ENCODE results near the gene CACUL1.

- TF ChIP-seq TAF1 (CRISPR knock-in tag; IDR thresholded peaks at IDR 0.05), result no peak
- no peak for TF ChIP-seq AFF4 (CRISPR knock-in tag; IDR thresholded peaks at IDR 0.05)
- TF ChIP-seq SP1 (IDR thresholded peaks at IDR 0.05), result no peak
- TF ChIP-seq SP1 (CRISPR knock-in tag; IDR thresholded peaks at IDR 0.05), result no peak
- no peak for TF ChIP-seq MTF2 (CRISPR knock-in tag; IDR thresholded peaks at IDR 0.05; ENCODE audit: borderline replicate concordance)
- TF ChIP-seq TRIM24 (CRISPR knock-in tag; IDR thresholded peaks at IDR 0.05), result no peak
- TF ChIP-seq RBFOX2 (IDR thresholded peaks at IDR 0.05; ENCODE audit: low read depth, low read length), result no peak
- TF ChIP-seq ATF4 (CRISPR knock-in tag; IDR thresholded peaks at IDR 0.05), result no peak
- TF ChIP-seq CENPX (CRISPR knock-in tag; IDR thresholded peaks at IDR 0.05), result no peak
- TF ChIP-seq BCL6 (CRISPR knock-in tag; IDR thresholded peaks at IDR 0.05), result no peak
- no peak for TF ChIP-seq CHCHD3 (CRISPR knock-in tag; IDR thresholded peaks at IDR 0.05)
- no peak for TF ChIP-seq ZNF292 (CRISPR knock-in tag; IDR thresholded peaks at IDR 0.05; ENCODE audit: borderline replicate concordance, low read depth)
- TF ChIP-seq RXRA (CRISPR knock-in tag; IDR thresholded peaks at IDR 0.05), result no peak
- TF ChIP-seq MTA1 (CRISPR knock-in tag; IDR thresholded peaks at IDR 0.05; ENCODE audit: borderline replicate concordance), result no peak
Measured at GRCh38 chr10:118751265-118751664, 3.5 kb downstream of the CACUL1 start.

All from HepG2 (cell line).